HCT116 (cell line): ENCODE measurements around the gene FAM162A. TPM values are rescaled to one million over a fixed set of nuclear protein-coding genes. Genes with fewer than 3 reads are reported as not detected.

Source experiments
- ATAC-seq: fragments of 200-7000 bp; cut with Tn5 transposase; 2 replicates; pipeline ENCODE4 v1.9.1; 2020; ENCODE audit warnings: mild to moderate bottlenecking, moderate library complexity
- BruUV-seq: library from RNA; stranded (reverse); fragments of 400-500 nt; replicated peaks from 2 replicates; lab custom pipeline; 2021; lab: Mats Ljungman, UMichigan
- CTCF ChIA-PET: fragments of 300-600 bp; sonication (Branson Sonifier 250); formaldehyde crosslinking; loops from one replicate; lab custom pipeline; 2021; ENCODE audit warnings: antibody characterized with exemption; lab: Charles Lee
- POLR2A ChIA-PET: fragments of 300-600, 350-600 bp; sonication (Branson Sonifier 250); formaldehyde crosslinking; loops from one replicate; lab custom pipeline; 2021; ENCODE audit warnings: antibody characterized with exemption; lab: Charles Lee
- RAD21 ChIA-PET, 2 experiments: fragments of 300-600 bp; sonication (Branson Sonifier 250); formaldehyde crosslinking; loops; one replicate each; lab custom pipeline; 2023; ENCODE audit warnings: low total read pairs in 2 of 2; ENCODE audit not compliant: uncharacterized antibody in 2 of 2, unreplicated experiment in 2 of 2, low non-redundant PET in 1 of 2; lab: Charles Lee
- DNase-seq: peaks from one replicate; pipeline ENCODE4 v3.0.0-alpha.2; 2010; ENCODE audit warnings: low read depth, low spot score
- H2AFZ ChIP-seq: fragments of 200-600 bp; shearing (Covaris generic), sonication (generic); 2 replicates; pipeline ENCODE4 v1.6.1; 2017; ENCODE audit warnings: low read depth, mixed run types, mixed read lengths, antibody characterized with exemption, low read length; ENCODE audit not compliant: poor library complexity, severe bottlenecking
- H3K27ac ChIP-seq: 2 replicates; pipeline ENCODE4 v1.5.1; 2012; ENCODE audit warnings: low read depth, low read length
- H3K27me3 ChIP-seq: fragments of 200-600 bp; sonication (generic); 2 replicates; pipeline ENCODE4 v1.6.1; 2016; ENCODE audit warnings: mixed run types, low read length, mixed read lengths; ENCODE audit not compliant: insufficient read depth
- H3K36me3 ChIP-seq, 2 experiments: fragments of 200-500 bp in 1 of 2; fragments of 200-600 bp in 1 of 2; sonication (Bioruptor generic) in 1 of 2; sonication (generic) in 1 of 2; 2 replicates each; pipeline versions ENCODE4 v1.5.1 to v1.6.1; 2014 to 2016; ENCODE audit warnings: low read length in 2 of 2, inconsistent platforms in 1 of 2, mixed read lengths in 1 of 2, mixed run types in 1 of 2; ENCODE audit not compliant: insufficient read depth in 2 of 2, control insufficient read depth in 1 of 2
- H3K4me1 ChIP-seq, 2 experiments: fragments of 200-600 bp in 1 of 2; sonication (generic) in 1 of 2; 2 replicates each; pipeline versions ENCODE4 v1.5.1 to v1.6.1; 2012 to 2017; ENCODE audit warnings: low read length in 2 of 2, inconsistent platforms in 1 of 2, mild to moderate bottlenecking in 1 of 2, mixed read lengths in 1 of 2, mixed run types in 1 of 2, moderate library complexity in 1 of 2; ENCODE audit not compliant: insufficient read depth in 2 of 2, control insufficient read depth in 1 of 2
- H3K4me2 ChIP-seq: fragments of 200-600 bp; sonication (generic); 2 replicates; pipeline ENCODE4 v1.6.1; 2017; ENCODE audit warnings: mixed run types, low read length, mixed read lengths
- H3K4me3 ChIP-seq, 2 experiments: fragments of 200-600 bp in 1 of 2; sonication (generic) in 1 of 2; replicated peaks in 1 of 2; 2 replicates each; pipeline ENCODE4 v1.5.1; 2011 to 2016; ENCODE audit warnings: low read length in 2 of 2, control low read depth in 1 of 2, low read depth in 1 of 2, mild to moderate bottlenecking in 1 of 2, mixed read lengths in 1 of 2, mixed run types in 1 of 2
- H3K79me2 ChIP-seq: fragments of 200-600 bp; sonication (generic); 2 replicates; pipeline ENCODE4 v1.6.1; 2017; ENCODE audit warnings: mild to moderate bottlenecking, mixed run types, low read length, moderate library complexity, mixed read lengths; ENCODE audit not compliant: insufficient read depth
- H3K9ac ChIP-seq: fragments of 200-600 bp; sonication (generic); 2 replicates; pipeline ENCODE4 v1.6.1; 2016; ENCODE audit warnings: low read length, mixed read lengths
- H3K9me2 ChIP-seq: fragments of 200-600 bp; sonication (generic), shearing (Covaris generic); 2 replicates; pipeline ENCODE4 v1.6.1; 2017; ENCODE audit warnings: mixed run types, mild to moderate bottlenecking, moderate library complexity; ENCODE audit not compliant: insufficient read depth
- H3K9me3 ChIP-seq, 2 experiments: fragments of 200-500 bp in 1 of 2; fragments of 200-600 bp in 1 of 2; sonication (Bioruptor generic) in 1 of 2; sonication (generic) in 1 of 2; 2 replicates each; pipeline ENCODE4 v1.6.1; 2014 to 2017; ENCODE audit warnings: low read length in 2 of 2, mixed read lengths in 2 of 2, inconsistent platforms in 1 of 2, low read depth in 1 of 2, mild to moderate bottlenecking in 1 of 2, mixed run types in 1 of 2, moderate library complexity in 1 of 2; ENCODE audit not compliant: control insufficient read depth in 1 of 2, insufficient read depth in 1 of 2
- H4K20me1 ChIP-seq: fragments of 200-600 bp; sonication (generic), shearing (Covaris generic); 2 replicates; pipeline ENCODE4 v1.6.1; 2017; ENCODE audit warnings: mixed run types, mild to moderate bottlenecking, moderate library complexity; ENCODE audit not compliant: insufficient read depth
- ATF3 ChIP-seq: IDR thresholded peaks from 2 replicates; pipeline ENCODE4 v1.6.1; 2012
- CEBPB ChIP-seq: IDR thresholded peaks from 2 replicates; pipeline ENCODE4 v1.6.1; 2012; ENCODE audit warnings: low read depth
- EZH2 ChIP-seq: fragments of 200-600 bp; sonication (generic); IDR thresholded peaks from 2 replicates; pipeline ENCODE4 v1.6.1; 2017; ENCODE audit warnings: antibody characterized with exemption, mixed run types
- POLR2A ChIP-seq: IDR thresholded peaks from 2 replicates; pipeline ENCODE4 v1.7.0; 2011; ENCODE audit warnings: borderline replicate concordance; ENCODE audit not compliant: insufficient read depth, insufficient read length; ENCODE audit errors: extremely low read depth
- POLR2AphosphoS5 ChIP-seq: IDR thresholded peaks from 2 replicates; pipeline ENCODE4 v1.6.1; 2011; ENCODE audit warnings: mild to moderate bottlenecking, low read depth, low read length, moderate library complexity
- SIN3A ChIP-seq: IDR thresholded peaks from 2 replicates; pipeline ENCODE4 v1.6.1; 2012; ENCODE audit warnings: low read depth
- SRF ChIP-seq: IDR thresholded peaks from 2 replicates; pipeline ENCODE4 v1.6.1; 2012; ENCODE audit warnings: low read depth
- TCF7L2 ChIP-seq: IDR thresholded peaks from 2 replicates; pipeline ENCODE4 v1.7.0; 2011; ENCODE audit warnings: borderline replicate concordance, inconsistent platforms; ENCODE audit not compliant: insufficient read depth, insufficient read length; ENCODE audit errors: extremely low read depth
- YY1 ChIP-seq: IDR thresholded peaks from 2 replicates; pipeline ENCODE4 v1.6.1; 2011; ENCODE audit warnings: low read length, low read depth, moderate library complexity, mild to moderate bottlenecking; ENCODE audit not compliant: insufficient replicate concordance; ENCODE audit errors: extremely low read depth
- ZBTB33 ChIP-seq: IDR thresholded peaks from 2 replicates; pipeline ENCODE4 v1.6.1; 2011; ENCODE audit warnings: mild to moderate bottlenecking, low read length, moderate library complexity; ENCODE audit not compliant: insufficient replicate concordance; ENCODE audit errors: extremely low read depth
- intact Hi-C: fragments of 100-400 bp; cut with micrococcal nuclease; formaldehyde crosslinking; loops from 2 replicates; pipeline ENCODE4 v1.10.0; 2022
- total RNA-seq: library from RNA; stranded (reverse); gene quantifications from one replicate; pipeline ENCODE4 v1.2.1, GENCODE V29; 2021; ENCODE audit not compliant: unreplicated experiment
- TF ChIP-seq, protein P1 (sequence below), 3 experiments: fragments of 200-600 bp in 1 of 3; sonication (generic) in 1 of 3; IDR thresholded peaks in 2 of 3; conservative IDR thresholded peaks in 1 of 3; 2 replicates each; pipeline ENCODE4 v1.5.1; 2012 to 2017; ENCODE audit warnings: low read depth in 2 of 3, low read length in 2 of 3, antibody characterized with exemption in 1 of 3, borderline replicate concordance in 1 of 3, control low read depth in 1 of 3, mild to moderate bottlenecking in 1 of 3, mixed read lengths in 1 of 3, mixed run types in 1 of 3, moderate library complexity in 1 of 3; ENCODE audit not compliant: insufficient read depth in 1 of 3
- TF ChIP-seq, protein P2 (sequence below): IDR thresholded peaks from 2 replicates; pipeline ENCODE4 v1.6.1; 2012

Gene FAM162A
- total RNA-seq, 1 experiment from 2014 or later, result 74.1 TPM

GRCh38 chr3:122383771-122384697 lies at the start of gene FAM162A (continued):
- TF ChIP-seq ZBTB33 (no peak), ATF3 (no peak; the same call in 1 of the 2 replicates), YY1 (peak; percentile 61), SIN3A (peak; percentile 98), SRF (no peak), EZH2 (no peak)

GRCh38 chr3:122342803-122343202 lies 41.2 kb upstream of the FAM162A start:
- Histone ChIP-seq H3K4me1 (no peaks in the 10 kb centered on the region), H3K9me2 (no peaks in the 10 kb centered on the region), H3K4me2 (no peak overlapping the region), H4K20me1 (no peaks in the 10 kb centered on the region), H3K27ac (no peak overlapping the region), H3K36me3 (no peaks in the 10 kb centered on the region), H3K4me3 (no peak overlapping the region), H3K79me2 (no peaks in the 10 kb centered on the region), H3K9me3 (no peaks in the 10 kb centered on the region), H3K9ac (no peak overlapping the region), H3K27me3 (no peaks in the 10 kb centered on the region), H2AFZ (no peak overlapping the region)
- RAD21 ChIA-PET, result no interaction called here
- ATAC-seq (no peak), DNase-seq (no peak)
- no TSS peak for BruUV-seq
- CTCF ChIA-PET, result no interaction called here
- intact Hi-C loops, result no loop called here
- POLR2A ChIA-PET, result no interaction called here
- TF ChIP-seq ATF3 (no peak), TCF7L2 (no peak), POLR2AphosphoS5 (no peak), POLR2A (no peak), ZBTB33 (no peak), EZH2 (no peak), CEBPB (no peak), SRF (no peak)
- TF ChIP-seq, protein P1, sequence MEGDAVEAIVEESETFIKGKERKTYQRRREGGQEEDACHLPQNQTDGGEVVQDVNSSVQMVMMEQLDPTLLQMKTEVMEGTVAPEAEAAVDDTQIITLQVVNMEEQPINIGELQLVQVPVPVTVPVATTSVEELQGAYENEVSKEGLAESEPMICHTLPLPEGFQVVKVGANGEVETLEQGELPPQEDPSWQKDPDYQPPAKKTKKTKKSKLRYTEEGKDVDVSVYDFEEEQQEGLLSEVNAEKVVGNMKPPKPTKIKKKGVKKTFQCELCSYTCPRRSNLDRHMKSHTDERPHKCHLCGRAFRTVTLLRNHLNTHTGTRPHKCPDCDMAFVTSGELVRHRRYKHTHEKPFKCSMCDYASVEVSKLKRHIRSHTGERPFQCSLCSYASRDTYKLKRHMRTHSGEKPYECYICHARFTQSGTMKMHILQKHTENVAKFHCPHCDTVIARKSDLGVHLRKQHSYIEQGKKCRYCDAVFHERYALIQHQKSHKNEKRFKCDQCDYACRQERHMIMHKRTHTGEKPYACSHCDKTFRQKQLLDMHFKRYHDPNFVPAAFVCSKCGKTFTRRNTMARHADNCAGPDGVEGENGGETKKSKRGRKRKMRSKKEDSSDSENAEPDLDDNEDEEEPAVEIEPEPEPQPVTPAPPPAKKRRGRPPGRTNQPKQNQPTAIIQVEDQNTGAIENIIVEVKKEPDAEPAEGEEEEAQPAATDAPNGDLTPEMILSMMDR (IDR thresholded peaks at IDR 0.05 in 2 of 3, conservative IDR thresholded peaks at IDR 0.05 in 1 of 3; ENCODE audit: borderline replicate concordance in 1 of 3, insufficient read depth in 1 of 3, low read depth in 2 of 3, low read length in 2 of 3), result no peak
- TF ChIP-seq, protein P2, sequence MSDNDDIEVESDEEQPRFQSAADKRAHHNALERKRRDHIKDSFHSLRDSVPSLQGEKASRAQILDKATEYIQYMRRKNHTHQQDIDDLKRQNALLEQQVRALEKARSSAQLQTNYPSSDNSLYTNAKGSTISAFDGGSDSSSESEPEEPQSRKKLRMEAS, result no peak
